ENCODE measurements around the gene INPP4A. TPM values are rescaled to one million over a fixed set of nuclear protein-coding genes. Genes with fewer than 3 reads are reported as not detected.

INPP4A gene
- total RNA-seq, 1 donor from 2014 or later: 73.0 TPM

- FAIRE-seq: no peak
Observed at GRCh38 chr2:98507891-98508708, 63.4 kb downstream of the INPP4A start.

DNA sequence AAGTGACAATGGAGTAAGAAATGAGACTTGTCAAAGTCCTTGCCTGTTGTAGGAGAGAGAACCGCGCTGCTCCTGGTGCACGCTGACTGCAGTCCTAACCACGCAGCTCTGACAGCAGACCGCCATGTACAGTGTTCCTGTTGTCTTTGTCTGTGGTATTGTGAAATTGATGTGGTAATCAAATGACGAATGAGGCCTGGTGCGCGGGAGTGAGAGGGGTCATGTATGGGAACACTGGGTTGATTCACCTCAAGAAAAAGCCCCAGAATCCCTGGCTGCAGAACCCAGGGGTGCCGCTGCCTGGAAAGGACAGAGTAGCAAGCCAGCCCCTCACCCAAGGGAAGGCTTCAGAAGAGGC lies 64.0 kb downstream of the INPP4A start:
- no peak for DNase-seq (ENCODE audit: low spot score in 2 of 2)
- FAIRE-seq: no peak

More at GRCh38 chr2:98507891-98508708, 63.4 kb downstream of the INPP4A start:
- no peak for DNase-seq (ENCODE audit: low spot score in 2 of 2)

GRCh38 chr2:98509542-98510321 lies 65.1 kb downstream of the INPP4A start:
- DNase-seq (ENCODE audit: low spot score in 2 of 2): no peak
- no peak for FAIRE-seq

GRCh38 chr2:98510322-98510662 lies 65.6 kb downstream of the INPP4A start:
- DNase-seq (ENCODE audit: low spot score in 2 of 2): no peak
- FAIRE-seq: no peak

GRCh38 chr2:98511981-98512380 lies 67.3 kb downstream of the INPP4A start:
- FAIRE-seq: no peak
- DNase-seq (ENCODE audit: low spot score in 2 of 2): no peak

DNA sequence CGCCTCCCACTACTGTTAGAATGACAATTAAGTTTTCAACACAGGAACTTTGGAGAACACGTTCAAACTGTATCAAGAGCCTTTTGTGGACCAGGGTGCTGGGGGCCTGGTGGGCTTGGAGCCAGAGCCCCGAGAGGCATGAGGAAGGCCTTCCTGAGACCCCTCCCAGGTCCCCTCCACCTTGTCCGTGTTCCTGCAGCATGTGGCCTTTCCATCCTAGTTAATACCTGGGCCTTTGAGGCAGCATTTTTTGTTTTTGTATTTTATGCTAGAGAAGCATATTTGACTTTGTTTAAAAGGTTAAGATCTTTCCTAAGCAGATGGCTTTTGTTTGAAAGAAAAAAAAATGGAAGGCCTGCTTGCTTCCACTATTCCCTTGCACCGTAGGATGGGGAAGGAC lies 68.0 kb downstream of the INPP4A start:
- FAIRE-seq (no peak), DNase-seq (ENCODE audit: low spot score in 2 of 2) (no peak)

GRCh38 chr2:98514096-98514639 lies 69.5 kb downstream of the INPP4A start:
- DNase-seq (ENCODE audit: low spot score in 2 of 2) (no peak), FAIRE-seq (no peak)

DNA sequence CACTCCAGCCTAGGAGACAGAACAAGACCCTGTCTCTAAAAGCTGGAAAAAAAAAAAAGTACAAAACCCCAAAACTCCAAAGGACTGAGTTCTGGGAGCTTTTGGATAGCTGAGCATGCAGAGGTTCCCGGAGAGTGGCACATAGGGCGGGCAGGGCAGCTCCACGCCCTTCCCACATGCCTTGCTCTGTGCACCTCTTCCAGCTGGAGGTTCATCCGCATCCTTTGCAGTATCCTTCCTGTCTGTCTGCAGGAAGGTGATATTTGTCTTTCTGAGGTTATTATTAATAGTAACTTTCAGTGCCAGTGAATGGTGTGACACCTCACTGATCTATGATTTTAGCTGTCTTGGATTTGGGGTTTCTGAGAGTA lies 70.2 kb downstream of the INPP4A start:
- DNase-seq (ENCODE audit: low spot score in 2 of 2) (no peak), FAIRE-seq (no peak)

DNA sequence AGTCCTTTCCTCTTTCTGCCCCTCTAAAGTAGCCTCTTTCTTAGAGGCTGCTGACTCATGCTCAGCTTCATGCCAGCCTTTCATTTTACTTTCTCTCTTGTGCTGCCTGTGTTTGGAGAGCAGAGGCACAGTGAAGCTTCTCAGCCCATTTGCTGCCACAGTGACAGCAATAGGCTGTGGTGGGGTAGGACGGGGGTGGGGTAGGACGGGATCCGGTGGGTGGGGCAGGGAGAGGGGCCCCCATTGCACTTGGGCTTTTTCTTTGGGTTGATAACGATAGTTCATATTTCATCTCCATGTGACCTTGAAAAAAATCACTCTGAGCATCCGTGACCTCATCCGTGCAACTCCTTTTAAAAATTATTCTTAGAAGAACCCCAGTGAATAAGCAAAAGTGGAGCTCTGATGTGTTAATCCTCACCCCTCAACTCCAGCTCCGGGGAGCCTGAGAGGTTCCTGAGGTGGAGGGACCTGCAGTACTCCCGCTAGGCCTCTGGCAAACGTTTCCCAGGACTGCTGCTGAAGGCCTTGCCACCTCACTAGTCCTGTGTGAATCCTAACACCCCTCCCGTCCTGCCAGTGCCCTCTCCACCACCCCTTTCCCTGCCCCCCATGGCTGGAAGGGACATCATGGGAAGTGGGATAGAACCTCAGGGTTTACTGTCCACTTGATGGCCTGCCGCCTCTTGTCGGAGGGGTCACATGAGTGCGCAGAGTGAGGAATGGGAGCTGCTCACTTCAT lies 70.8 kb downstream of the INPP4A start:
- DNase-seq (ENCODE audit: low spot score in 2 of 2) (peak in 1 of 2 donors; percentile 42), FAIRE-seq (no peak)

GRCh38 chr2:98516571-98516970 lies 71.9 kb downstream of the INPP4A start:
- FAIRE-seq (no peak), DNase-seq (ENCODE audit: low spot score in 2 of 2) (no peak)

GRCh38 chr2:98517636-98518035 lies 73.0 kb downstream of the INPP4A start:
- DNase-seq (ENCODE audit: low spot score in 2 of 2) (no peak), FAIRE-seq (no peak)

DNA sequence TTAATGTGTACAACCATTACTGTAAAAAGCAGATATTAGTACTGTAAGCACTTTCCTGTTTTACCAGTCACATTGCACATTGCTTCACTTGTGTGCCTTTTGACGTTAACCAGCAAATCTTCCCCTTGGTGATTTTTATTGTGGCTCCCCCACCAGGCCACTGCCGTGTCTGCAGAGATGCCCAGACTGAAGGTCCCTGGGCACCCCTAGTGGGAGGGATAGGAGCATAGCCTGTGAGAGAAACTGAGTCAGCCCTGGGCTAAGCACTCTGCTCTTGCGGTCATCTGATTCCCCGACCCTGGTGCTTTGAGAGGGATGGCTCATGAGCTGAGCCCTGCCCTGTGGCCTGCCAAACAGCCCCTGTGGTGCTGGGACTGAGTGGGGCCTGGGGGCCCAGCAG lies 73.4 kb downstream of the INPP4A start:
- FAIRE-seq (no peak), DNase-seq (ENCODE audit: low spot score in 2 of 2) (peak in 1 of 2 donors; percentile 16)

DNA sequence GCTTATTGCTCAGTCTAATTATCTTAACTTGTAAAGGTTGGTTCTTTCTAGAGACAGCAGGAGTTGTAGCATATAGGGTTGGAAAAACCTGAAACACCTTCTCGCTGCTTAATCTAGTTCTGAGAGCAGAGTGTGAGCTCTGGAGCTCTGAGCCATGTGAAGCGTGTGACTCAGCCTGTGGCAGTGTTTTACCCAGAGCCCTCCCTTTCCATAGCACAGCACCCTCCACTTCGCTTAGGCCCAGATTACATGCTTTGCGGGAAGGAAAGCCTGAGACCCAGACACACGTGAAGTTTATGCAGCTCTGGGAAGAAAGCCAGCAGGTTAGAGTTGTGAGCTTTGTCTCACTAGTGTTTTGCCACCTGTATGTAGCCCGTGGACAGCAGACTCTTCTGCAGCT lies 74.5 kb downstream of the INPP4A start:
- DNase-seq (ENCODE audit: low spot score in 2 of 2) (no peak), FAIRE-seq (no peak)

DNA sequence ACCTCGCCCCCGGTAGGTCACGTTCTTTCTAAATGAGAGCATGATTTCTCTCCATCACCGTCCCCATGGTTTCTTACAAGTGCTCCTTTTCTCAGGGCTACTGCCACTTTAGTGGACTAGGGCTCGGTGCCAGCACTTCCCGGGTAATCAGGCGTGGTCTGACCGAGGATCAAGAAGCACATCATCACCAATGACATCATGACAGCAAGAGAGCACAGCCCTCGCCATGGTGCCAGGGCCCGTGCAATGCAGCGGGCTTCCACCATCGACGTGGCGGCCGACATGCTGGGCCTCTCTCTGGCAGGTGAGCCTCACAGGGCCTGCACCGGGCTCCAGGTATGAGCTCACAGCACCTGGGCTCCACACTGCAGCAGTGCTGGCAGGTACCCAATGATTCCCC lies 75.2 kb downstream of the INPP4A start:
- FAIRE-seq: no peak
- DNase-seq (ENCODE audit: low spot score in 2 of 2): no peak

GRCh38 chr2:98520806-98521205 lies 76.1 kb downstream of the INPP4A start:
- no peak for DNase-seq (ENCODE audit: low spot score in 2 of 2)
- FAIRE-seq: no peak

DNA sequence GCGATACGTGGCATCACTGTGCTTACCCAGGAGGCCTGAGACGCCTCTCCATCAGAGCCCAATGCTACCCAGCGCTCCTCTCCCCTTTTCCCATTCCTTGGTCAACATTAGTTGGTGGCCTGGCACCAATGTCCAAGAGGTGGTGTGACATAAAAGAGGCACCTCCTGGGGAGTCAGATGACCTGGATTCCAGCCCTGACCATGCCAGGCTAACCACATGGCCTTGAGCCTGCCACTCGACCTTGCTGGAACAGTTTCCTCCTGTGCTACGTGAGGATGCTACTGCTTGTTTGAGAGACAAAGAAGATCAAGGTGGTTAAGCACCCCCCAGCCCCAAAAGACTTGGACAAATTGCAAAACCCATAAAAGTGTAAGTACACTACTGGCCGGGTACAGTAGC lies 76.6 kb downstream of the INPP4A start:
- FAIRE-seq (no peak), DNase-seq (ENCODE audit: low spot score in 2 of 2) (no peak)

GRCh38 chr2:98522854-98523253 lies 78.2 kb downstream of the INPP4A start:
- FAIRE-seq (no peak), DNase-seq (ENCODE audit: low spot score in 2 of 2) (no peak)

DNA sequence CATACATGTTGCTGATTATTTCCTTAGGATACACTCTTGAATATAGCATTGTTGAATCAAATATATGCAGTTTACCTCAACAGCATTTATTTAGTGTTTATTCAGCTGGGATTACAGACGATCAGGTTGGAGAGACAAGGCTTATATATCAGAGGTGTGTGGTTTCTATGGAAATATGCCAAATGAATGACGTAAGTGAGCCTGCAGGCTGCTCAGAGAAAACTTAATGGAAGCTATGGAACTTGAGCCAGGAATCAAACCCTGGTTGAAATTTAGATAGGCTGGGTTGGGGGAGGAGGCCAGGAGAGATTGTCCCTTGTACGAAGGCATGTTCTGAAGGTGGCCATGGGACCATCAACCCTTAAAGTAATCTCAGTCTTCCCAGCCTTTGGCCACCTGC lies 79.5 kb downstream of the INPP4A start:
- DNase-seq (ENCODE audit: low spot score in 2 of 2) (no peak), FAIRE-seq (no peak)

- FAIRE-seq: no peak
Observed at GRCh38 chr2:98528349-98528748, 83.7 kb downstream of the INPP4A start.

GRCh38 chr2:98530114-98530513 lies 85.5 kb downstream of the INPP4A start:
- DNase-seq (ENCODE audit: low spot score in 2 of 2) (no peak), FAIRE-seq (no peak)

More at GRCh38 chr2:98528349-98528748, 83.7 kb downstream of the INPP4A start:
- DNase-seq (ENCODE audit: low spot score in 2 of 2): no peak

GRCh38 chr2:98532756-98533155 lies 88.1 kb downstream of the INPP4A start:
- no peak for DNase-seq (ENCODE audit: low spot score in 2 of 2)
- FAIRE-seq: no peak

All from frontal cortex (tissue), 4 donors.